GM18517 (cell line): ENCODE data around the gene PLCD1.

Source experiments
- ATAC-seq: cut with Tn5 transposase; IDR thresholded peaks from one replicate; pipeline ENCODE4 v1.9.1; 2021; ENCODE audit warnings: mild to moderate bottlenecking, moderate library complexity; ENCODE audit not compliant: unreplicated experiment

The PLCD1 gene

GRCh38 chr3:37968813-37969595 lies 60.4 kb downstream of the PLCD1 start:
- ATAC-seq = no peak

- no peak for ATAC-seq
These were observed 61.2 kb downstream of the PLCD1 start for GRCh38 chr3:37968199-37968598.

- ATAC-seq = peak; percentile 69
These were observed 62.1 kb downstream of the PLCD1 start for GRCh38 chr3:37967260-37967881.

- no peak for ATAC-seq
These were observed 64.7 kb downstream of the PLCD1 start for GRCh38 chr3:37964716-37965115.

GRCh38 chr3:37964146-37964545 lies 65.3 kb downstream of the PLCD1 start:
- ATAC-seq = no peak

GRCh38 chr3:37963635-37964034 lies 65.8 kb downstream of the PLCD1 start:
- no peak for ATAC-seq

GRCh38 chr3:37963016-37963415 lies 66.4 kb downstream of the PLCD1 start:
- ATAC-seq = no peak

GRCh38 chr3:37961622-37962431 lies 67.6 kb downstream of the PLCD1 start:
- no peak for ATAC-seq

GRCh38 chr3:37957539-37957936 lies 71.9 kb downstream of the PLCD1 start:
- no peak for ATAC-seq
